H9 (cell line): Measurements from ENCODE around the gene SEC61A2. TPM values are rescaled to one million over a fixed set of nuclear protein-coding genes. Genes with fewer than 3 reads are reported as not detected.

Experiments used
- DNase-seq: peaks from one replicate; pipeline ENCODE4 v3.0.0-alpha.2; 2017
- H2AFZ ChIP-seq: one replicate; pipeline ENCODE4 v1.6.1; 2013; ENCODE audit warnings: mild to moderate bottlenecking, low read length, control low read depth, moderate library complexity
- H2AK5ac ChIP-seq: 2 replicates; pipeline ENCODE4 v1.6.1; 2013; ENCODE audit warnings: low read length, control low read depth, mixed read lengths; ENCODE audit not compliant: insufficient read length
- H2BK120ac ChIP-seq: one replicate; pipeline ENCODE4 v1.6.1; 2013; ENCODE audit warnings: low read depth, mild to moderate bottlenecking, low read length, control low read depth, inconsistent platforms; ENCODE audit not compliant: poor library complexity, severe bottlenecking
- H2BK12ac ChIP-seq: 2 replicates; pipeline ENCODE4 v1.6.1; 2013; ENCODE audit warnings: low read length, control low read depth, mixed read lengths, low read depth; ENCODE audit not compliant: insufficient read length
- H2BK15ac ChIP-seq: 2 replicates; pipeline ENCODE4 v1.6.1; 2013; ENCODE audit warnings: low read depth, low read length, control low read depth
- H2BK20ac ChIP-seq: one replicate; pipeline ENCODE4 v1.6.1; 2013; ENCODE audit warnings: low read depth, mild to moderate bottlenecking, low read length, control low read depth, inconsistent platforms; ENCODE audit not compliant: poor library complexity, severe bottlenecking
- H2BK5ac ChIP-seq: 2 replicates; pipeline ENCODE4 v1.6.1; 2013; ENCODE audit warnings: low read length, control low read depth, mixed read lengths; ENCODE audit not compliant: insufficient read length
- H3K14ac ChIP-seq: 2 replicates; pipeline ENCODE4 v1.6.1; 2013; ENCODE audit warnings: low read length, control low read depth; ENCODE audit not compliant: insufficient read depth
- H3K18ac ChIP-seq: 2 replicates; pipeline ENCODE4 v1.6.1; 2013; ENCODE audit warnings: low read depth, mild to moderate bottlenecking, mixed read lengths, low read length, control low read depth; ENCODE audit not compliant: insufficient read length
- H3K23ac ChIP-seq: 2 replicates; pipeline ENCODE4 v1.6.1; 2013; ENCODE audit warnings: low read length, control low read depth, mixed read lengths, low read depth; ENCODE audit not compliant: insufficient read length
- H3K23me2 ChIP-seq: 2 replicates; pipeline ENCODE4 v1.6.1; 2013; ENCODE audit warnings: low read depth, mild to moderate bottlenecking, mixed read lengths, low read length, control low read depth; ENCODE audit not compliant: insufficient read length, poor library complexity, severe bottlenecking
- H3K27ac ChIP-seq: 2 replicates; pipeline ENCODE4 v1.5.1; 2013; ENCODE audit warnings: low read length, control low read depth, mixed read lengths, low read depth; ENCODE audit not compliant: insufficient read length
- H3K27me3 ChIP-seq: 2 replicates; pipeline ENCODE4 v1.6.1; 2013; ENCODE audit warnings: low read length, control low read depth, inconsistent platforms; ENCODE audit not compliant: insufficient read depth
- H3K4ac ChIP-seq: 2 replicates; pipeline ENCODE4 v1.6.1; 2013; ENCODE audit warnings: low read depth, mild to moderate bottlenecking, control low read depth, inconsistent platforms, low read length, moderate library complexity
- H3K4me1 ChIP-seq: 2 replicates; pipeline ENCODE4 v1.6.1; 2013; ENCODE audit warnings: low read length, control low read depth, inconsistent platforms; ENCODE audit not compliant: insufficient read depth
- H3K4me2 ChIP-seq: 2 replicates; pipeline ENCODE4 v1.6.1; 2013; ENCODE audit warnings: low read length, control low read depth, mixed read lengths; ENCODE audit not compliant: insufficient read length, insufficient read depth
- H3K56ac ChIP-seq: 2 replicates; pipeline ENCODE4 v1.6.1; 2013; ENCODE audit warnings: low read depth, mild to moderate bottlenecking, mixed read lengths, low read length, control low read depth; ENCODE audit not compliant: insufficient read length
- H3K79me1 ChIP-seq: 2 replicates; pipeline ENCODE4 v1.6.1; 2013; ENCODE audit warnings: low read depth, mild to moderate bottlenecking, moderate library complexity, low read length, control low read depth, inconsistent platforms; ENCODE audit not compliant: insufficient read depth, poor library complexity, severe bottlenecking
- H3K79me2 ChIP-seq: 2 replicates; pipeline ENCODE4 v1.6.1; 2013; ENCODE audit warnings: low read length, control low read depth, inconsistent platforms; ENCODE audit not compliant: insufficient read depth
- H3K9ac ChIP-seq: 2 replicates; pipeline ENCODE4 v1.6.1; 2013; ENCODE audit warnings: low read length, control low read depth, mixed read lengths; ENCODE audit not compliant: insufficient read length; ENCODE audit errors: extremely low read depth
- H3K9me3 ChIP-seq: one replicate; pipeline ENCODE4 v1.6.1; 2013; ENCODE audit warnings: low read depth, low read length, inconsistent platforms; ENCODE audit not compliant: control insufficient read depth
- H3T11ph ChIP-seq: one replicate; pipeline ENCODE4 v1.6.1; 2013; ENCODE audit warnings: mild to moderate bottlenecking, low read length, control low read depth, inconsistent platforms
- H4K20me1 ChIP-seq: one replicate; pipeline ENCODE4 v1.6.1; 2013; ENCODE audit not compliant: control insufficient read depth, insufficient read length, insufficient read depth
- H4K5ac ChIP-seq: 2 replicates; pipeline ENCODE4 v1.6.1; 2013; ENCODE audit warnings: low read depth, mild to moderate bottlenecking, mixed read lengths, low read length, control low read depth; ENCODE audit not compliant: insufficient read length
- H4K8ac ChIP-seq: replicated peaks from 2 replicates; pipeline ENCODE4 v1.6.1; 2013; ENCODE audit warnings: low read length, control low read depth, mixed read lengths, low read depth; ENCODE audit not compliant: insufficient read length
- H4K91ac ChIP-seq: 2 replicates; pipeline ENCODE4 v1.6.1; 2013; ENCODE audit warnings: low read depth, mild to moderate bottlenecking, moderate library complexity, mixed read lengths, low read length, control low read depth; ENCODE audit not compliant: insufficient read length
- H3K27ac Mint-ChIP-seq, 3 experiments: 2 replicates in 2 of 3; 3 replicates in 1 of 3; pipeline ENCODE4 v1.8.0; 2020 to 2021; ENCODE audit warnings: mixed read lengths in 3 of 3, mild to moderate bottlenecking in 1 of 3, moderate library complexity in 1 of 3
- H3K27me3 Mint-ChIP-seq: 2 replicates; pipeline ENCODE4 v1.8.0; 2021; ENCODE audit warnings: low read depth, mild to moderate bottlenecking, moderate library complexity, mixed read lengths
- H3K36me3 Mint-ChIP-seq, 3 experiments: 2 replicates in 2 of 3; 3 replicates in 1 of 3; pipeline ENCODE4 v1.8.0; 2020 to 2021; ENCODE audit warnings: low read depth in 3 of 3, mixed read lengths in 3 of 3; ENCODE audit not compliant: insufficient read depth in 1 of 3
- H3K4me1 Mint-ChIP-seq, 2 experiments: 2 replicates each; pipeline ENCODE4 v1.8.0; 2020; ENCODE audit warnings: mixed read lengths in 2 of 2
- H3K4me3 Mint-ChIP-seq, 2 experiments: 2 replicates in 1 of 2; 3 replicates in 1 of 2; pipeline ENCODE4 v1.8.0; 2020 to 2021; ENCODE audit warnings: mild to moderate bottlenecking in 2 of 2, mixed read lengths in 2 of 2, moderate library complexity in 1 of 2
- H3K9me3 Mint-ChIP-seq, 2 experiments: 2 replicates in 1 of 2; 3 replicates in 1 of 2; pipeline ENCODE4 v1.8.0; 2020; ENCODE audit warnings: mild to moderate bottlenecking in 2 of 2, mixed read lengths in 2 of 2, moderate library complexity in 1 of 2
- CTCF ChIP-seq: fragments of 200-600 bp; sonication (generic); conservative IDR thresholded peaks from 3 replicates; pipeline ENCODE4 v1.8.0; 2021; ENCODE audit warnings: antibody characterized with exemption, mild to moderate bottlenecking
- WGBS: extraction: QIAGEN DNeasy Blood & Tissue Kit; methylation state at CpG from one replicate; pipeline ENCODE4 v1.1.7; 2013; ENCODE audit warnings: missing lambda C conversion rate, low lambda C conversion rate, mixed read lengths; ENCODE audit not compliant: insufficient read length; ENCODE audit errors: extremely low coverage; 5-methylcytosine and 5-hydroxymethylcytosine counted together
- total RNA-seq: library from RNA; stranded (reverse); gene quantifications from 2 replicates; pipeline ENCODE4 v1.2.1, GENCODE V29; 2021

The SEC61A2 gene
- total RNA-seq, 1 experiment from 2014 or later: 13.9 TPM

DNA sequence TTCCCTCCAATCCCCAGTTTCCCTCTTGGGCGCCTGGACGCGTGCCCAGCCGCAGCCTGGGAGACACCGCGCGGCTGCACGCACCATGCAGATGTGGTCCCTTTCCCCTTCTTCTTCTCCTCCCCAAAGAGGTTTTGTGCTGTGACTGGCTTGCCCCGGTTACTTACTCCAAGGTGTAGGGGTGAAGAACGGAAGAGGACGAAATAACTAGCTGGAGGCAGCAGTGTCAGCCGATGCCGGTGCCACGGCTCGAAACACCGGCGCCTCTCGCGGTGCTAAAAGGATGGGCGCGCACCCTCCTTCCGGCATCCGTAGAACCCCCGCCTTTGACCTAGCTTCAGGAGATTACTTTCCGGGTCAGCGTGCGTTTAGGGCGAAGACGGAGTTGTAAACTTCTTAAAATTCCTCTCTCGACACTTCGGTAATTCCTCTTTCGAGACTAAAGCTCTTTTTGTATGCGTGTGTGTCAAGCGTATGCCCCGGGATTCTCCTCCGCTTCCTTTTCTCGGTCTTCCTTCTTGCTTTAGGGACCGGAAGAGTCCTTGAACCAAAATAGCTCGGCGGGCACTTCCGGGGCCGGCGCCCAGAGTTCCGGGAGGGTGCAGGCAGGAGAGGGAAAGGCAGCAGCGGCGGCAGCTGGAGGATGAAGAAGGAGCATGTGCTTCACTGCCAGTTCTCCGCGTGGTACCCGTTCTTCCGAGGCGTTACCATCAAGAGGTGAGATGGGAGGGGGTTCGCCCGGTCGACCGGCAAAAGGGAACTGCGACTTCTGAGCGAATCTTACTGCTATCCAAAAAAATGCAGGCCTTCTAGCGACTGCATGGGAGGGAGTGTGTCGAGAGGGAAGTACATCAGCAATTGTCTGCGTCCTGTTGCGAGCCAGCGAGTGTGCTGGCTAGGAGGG lies 66.4 kb downstream of the SEC61A2 start, which contains the start of the genes CDC123 and NUDT5:
Gene CDC123, plus strand, starts transcription at position 586 of the 904 bp plus-strand sequence. Its CDS starts 58 bp downstream, at position 644.
Gene NUDT5, minus strand, starts transcription at position 289 of the 904 bp plus-strand sequence. CDS start 9,600 bp downstream, outside the sequence.
- no peak within 1 kb of the TSS for H4K8ac ChIP-seq
- H3K14ac ChIP-seq: peak within 1 kb of the TSS; percentile 92
- no CpG with 5 or more reads among the region's 62 CpGs for WGBS
- no peak within 1 kb of the TSS for H3K4ac ChIP-seq
- no peaks in the 10 kb centered on the region for H3K4me1 ChIP-seq
- peaks cover 9% of the 10 kb centered on the region for H3K79me1 ChIP-seq
- peaks cover 0 to 1% of the 10 kb centered on the region in 2 experiments; a peak in 2 of 5 replicates for H3K9me3 Mint-ChIP-seq
- peak within 1 kb of the TSS; percentile 61 for H2BK5ac ChIP-seq
- peak within 1 kb of the TSS; percentile 89 to 94 for H3K4me3 Mint-ChIP-seq
- peak within 1 kb of the TSS; percentile 49 for H3K27ac ChIP-seq
- H3K4me1 Mint-ChIP-seq: peaks cover 6 to 17% of the 10 kb centered on the region in 2 experiments
- no peaks in the 10 kb centered on the region for H3K27me3 ChIP-seq
- peak within 1 kb of the TSS; percentile 77 for H3K18ac ChIP-seq
- no peak within 1 kb of the TSS for H3K23ac ChIP-seq
- H2AK5ac ChIP-seq: no peak within 1 kb of the TSS
- peak within 1 kb of the TSS; percentile 77 for H2AFZ ChIP-seq
- peaks cover 4% of the 10 kb centered on the region for H3K23me2 ChIP-seq
- H2BK15ac ChIP-seq: no peak within 1 kb of the TSS
- no peak within 1 kb of the TSS for H4K5ac ChIP-seq
- H3K4me2 ChIP-seq: peak within 1 kb of the TSS; percentile 80
- peak; percentile 89 for DNase-seq
- no peak within 1 kb of the TSS for H3T11ph ChIP-seq
- TF ChIP-seq CTCF: no peak
- peak within 1 kb of the TSS; percentile 11 for H3K56ac ChIP-seq
- H3K27me3 Mint-ChIP-seq: no peaks in the 10 kb centered on the region
- H3K9me3 ChIP-seq: no peaks in the 10 kb centered on the region
- no peak within 1 kb of the TSS for H2BK20ac ChIP-seq
- H2BK12ac ChIP-seq: no peak within 1 kb of the TSS
- peak within 1 kb of the TSS; percentile 98 to 99 (median 99) for H3K27ac Mint-ChIP-seq
- peaks cover 7 to 26% (median 21%) of the 10 kb centered on the region in 3 experiments; a peak in 5 of 7 replicates for H3K36me3 Mint-ChIP-seq
- H3K9ac ChIP-seq: peak within 1 kb of the TSS; percentile 97
- peaks cover 26% of the 10 kb centered on the region; the same call in 1 of the 2 replicates for H3K79me2 ChIP-seq
- H4K91ac ChIP-seq: no peak within 1 kb of the TSS
- no peaks in the 10 kb centered on the region for H4K20me1 ChIP-seq
- H2BK120ac ChIP-seq: no peak within 1 kb of the TSS
